B cell (primary cell): ENCODE results near the gene ACIN1. TPM values are rescaled to one million over a fixed set of nuclear protein-coding genes. Genes with fewer than 3 reads are reported as not detected.
A peak's percentile ranks its signal among the peaks of the same experiment; 100 is the strongest.

Experiments
- ATAC-seq: fragments of 200-7000 bp; cut with Tn5 transposase; one replicate; pipeline ENCODE4 v1.10.0; 2021; ENCODE audit warnings: low read depth, mild to moderate bottlenecking, moderate number of reproducible peaks, moderate library complexity
- CTCF ChIA-PET: fragments of 350-600 bp; sonication (Branson Sonifier 250); formaldehyde crosslinking; loops from one replicate; lab custom pipeline; 2021; ENCODE audit warnings: antibody characterized with exemption, inconsistent platforms; lab: Charles Lee
- POLR2A ChIA-PET: fragments of 350-600 bp; sonication (Branson Sonifier 250); formaldehyde crosslinking; loops from one replicate; lab custom pipeline; 2021; ENCODE audit warnings: antibody characterized with exemption; lab: Charles Lee
- DNase-seq: peaks from one replicate; pipeline ENCODE4 v3.0.0; 2013
- H2AFZ ChIP-seq: 2 replicates; pipeline ENCODE4 v1.6.1; 2012; ENCODE audit warnings: mild to moderate bottlenecking, low read depth, low read length; ENCODE audit not compliant: insufficient read depth, poor library complexity, severe bottlenecking
- H3K27ac ChIP-seq, 2 donors: 1 replicate in 1 of 2; 2 replicates in 1 of 2; pipeline ENCODE4 v1.5.1; 2012 to 2013; ENCODE audit warnings: low read length in 2 of 2, mild to moderate bottlenecking in 2 of 2, moderate library complexity in 1 of 2
- H3K27me3 ChIP-seq, 4 experiments: fragments of 200-600 bp in 1 of 4; sonication (generic) in 1 of 4; replicated peaks in 1 of 4; 1 replicate in 2 of 4; 2 replicates in 2 of 4; pipeline versions ENCODE4 v1.6.1 to v1.7.0; 2013 to 2016; ENCODE audit warnings: low read length in 3 of 4, mild to moderate bottlenecking in 2 of 4, mixed read lengths in 1 of 4, moderate library complexity in 1 of 4; ENCODE audit not compliant: insufficient read depth in 4 of 4, control insufficient read depth in 3 of 4; ENCODE audit errors: control extremely low read depth in 1 of 4
- H3K36me3 ChIP-seq, 2 experiments: replicated peaks in 1 of 2; 1 replicate in 1 of 2; 2 replicates in 1 of 2; pipeline versions ENCODE4 v1.6.1 to v1.7.1; 2013; ENCODE audit warnings: low read length in 1 of 2; ENCODE audit not compliant: insufficient read depth in 2 of 2, control insufficient read depth in 1 of 2; ENCODE audit errors: control extremely low read depth in 1 of 2, extremely low read depth in 1 of 2
- H3K4me1 ChIP-seq, 2 donors: fragments of 200-600 bp in 1 of 2; sonication (generic) in 1 of 2; 1 replicate in 1 of 2; 2 replicates in 1 of 2; pipeline versions ENCODE4 v1.5.1 to v1.6.1; 2013 to 2017; ENCODE audit warnings: low read length in 2 of 2; ENCODE audit not compliant: control insufficient read depth in 2 of 2, insufficient read depth in 2 of 2
- H3K4me2 ChIP-seq: replicated peaks from 2 replicates; pipeline ENCODE3; 2012; ENCODE audit warnings: mild to moderate bottlenecking, low read depth, low read length; ENCODE audit not compliant: poor library complexity, severe bottlenecking
- H3K4me3 ChIP-seq, 5 experiments: fragments of 200-600 bp in 1 of 5; sonication (generic) in 1 of 5; 1 replicate in 3 of 5; 2 replicates in 2 of 5; pipeline versions ENCODE4 v1.5.1 to v1.7.0; 2011 to 2016; ENCODE audit warnings: low read length in 4 of 5, mild to moderate bottlenecking in 4 of 5, low read depth in 2 of 5, control low read depth in 1 of 5, moderate library complexity in 1 of 5; ENCODE audit not compliant: insufficient read depth in 1 of 5; ENCODE audit errors: control extremely low read depth in 1 of 5, extremely low read depth in 1 of 5
- H3K79me2 ChIP-seq: fragments of 200-600 bp; sonication (generic); one replicate; pipeline ENCODE4 v1.6.0; 2016; ENCODE audit warnings: low read length; ENCODE audit not compliant: control insufficient read depth, insufficient read depth
- H3K9ac ChIP-seq: fragments of 200-600 bp; sonication (generic); 2 replicates; pipeline ENCODE4 v1.6.1; 2017; ENCODE audit warnings: mild to moderate bottlenecking, low read length, moderate library complexity
- H3K9me3 ChIP-seq, 3 donors: one replicate each; pipeline versions ENCODE4 v1.6.1 to v1.7.1; 2013; ENCODE audit warnings: low read length in 2 of 3; ENCODE audit not compliant: control insufficient read depth in 2 of 3, insufficient read depth in 1 of 3; ENCODE audit errors: control extremely low read depth in 1 of 3
- H4K20me1 ChIP-seq: 2 replicates; pipeline ENCODE4 v1.6.0; 2012; ENCODE audit warnings: mild to moderate bottlenecking, low read length; ENCODE audit not compliant: insufficient read depth, control insufficient read depth, poor library complexity, severe bottlenecking
- H3K27ac Mint-ChIP-seq: one replicate; pipeline ENCODE4 v1.8.0; 2021; ENCODE audit warnings: mixed read lengths
- H3K27me3 Mint-ChIP-seq: one replicate; pipeline ENCODE4 v1.8.0; 2021; ENCODE audit warnings: mixed read lengths
- H3K4me1 Mint-ChIP-seq: one replicate; pipeline ENCODE4 v1.8.0; 2021; ENCODE audit warnings: mixed read lengths
- H3K4me3 Mint-ChIP-seq: one replicate; pipeline ENCODE4 v1.8.0; 2021; ENCODE audit warnings: mixed read lengths
- H3K9me3 Mint-ChIP-seq: one replicate; pipeline ENCODE4 v1.8.0; 2022; ENCODE audit warnings: mixed read lengths; ENCODE audit not compliant: insufficient read depth
- CTCF ChIP-seq: fragments of 200-600 bp; IDR thresholded peaks from one replicate; pipeline ENCODE4 v1.8.0; 2022; ENCODE audit warnings: antibody characterized with exemption, mild to moderate bottlenecking
- EZH2 ChIP-seq: IDR thresholded peaks from 2 replicates; pipeline ENCODE4 v1.6.1; 2012; ENCODE audit warnings: borderline replicate concordance, low read depth, mild to moderate bottlenecking, moderate library complexity, low read length; ENCODE audit not compliant: insufficient read depth, poor library complexity, severe bottlenecking
- WGBS: methylation state at CpG from one replicate; pipeline ENCODE4 v1.1.5; 2013; ENCODE audit warnings: missing lambda C conversion rate; ENCODE audit not compliant: insufficient coverage; 5-methylcytosine and 5-hydroxymethylcytosine counted together
- intact Hi-C: fragments of 100-400 bp; cut with micrococcal nuclease; formaldehyde crosslinking; loops from one replicate; pipeline ENCODE4 v1.10.0; 2022
- polyA plus RNA-seq: library from polyadenylated mRNA; depleted of rRNA; stranded (reverse); fragments of >200 nt; gene quantifications from 2 replicates; pipeline ENCODE4 v1.2.3, GENCODE V29; 2012
- total RNA-seq, 2 donors: library from RNA; stranded (reverse); fragments of 120-200 nt in 1 of 2; gene quantifications; 1 replicate in 1 of 2; 2 replicates in 1 of 2; pipeline versions ENCODE4 v1.2.3 to v1.2.4, GENCODE V29; 2013 to 2022

ACIN1 gene
- total and polyA plus RNA-seq, 2 donors (not counting 1 experiment from before 2014, with no cell fraction given), result 178 to 359 TPM

- intact Hi-C loops, result no loop called here
- Mint-ChIP-seq H3K4me1 (no peaks in the 10 kb centered on the region), H3K9me3 (no peaks in the 10 kb centered on the region), H3K27me3 (no peaks in the 10 kb centered on the region), H3K27ac (no peak overlapping the region), H3K4me3 (no peak overlapping the region)
- Histone ChIP-seq H3K9me3 (no peaks in the 10 kb centered on the region), H3K27me3 (no peaks in the 10 kb centered on the region), H3K4me2 (no peak overlapping the region), H4K20me1 (peaks cover 41% of the 10 kb centered on the region), H2AFZ (no peak overlapping the region), H3K4me3 (no peak overlapping the region), H3K79me2 (peaks cover 23% of the 10 kb centered on the region), H3K27ac (no peak overlapping the region), H3K36me3 (peaks cover 21 to 87% of the 10 kb centered on the region in 2 experiments), H3K9ac (no peak overlapping the region), H3K4me1 (no peaks in the 10 kb centered on the region)
- POLR2A ChIA-PET, result no interaction called here
- ATAC-seq (no peak), DNase-seq (no peak)
- WGBS, result no CpG with 5 or more reads among the region's 1 CpG
- CTCF ChIA-PET, result interaction anchor here (0.9 to 2.2 kb wide), 4 partner anchors 9 to 565 kb away, joined by 3 to 8 read pairs (median 4); no protein-coding TSS in a partner anchor
- TF ChIP-seq CTCF (no peak), EZH2 (no peak)
These were observed 14.5 kb downstream of the ACIN1 start for GRCh38 chr14:23080474-23080873.

GRCh38 chr14:23079716-23080115 is 15.2 kb downstream of the ACIN1 start:
- CTCF ChIA-PET, result interaction anchor here (0.6 to 2.2 kb wide), 5 partner anchors 9 to 565 kb away, joined by 3 to 6 read pairs (median 3); partner anchors contain the start of gene CDH24
- Histone ChIP-seq H3K4me1 (no peaks in the 10 kb centered on the region), H2AFZ (no peak overlapping the region), H3K36me3 (peaks cover 23 to 84% of the 10 kb centered on the region in 2 experiments), H3K79me2 (peaks cover 26% of the 10 kb centered on the region), H3K9me3 (no peaks in the 10 kb centered on the region), H3K4me2 (no peak overlapping the region), H3K27me3 (no peaks in the 10 kb centered on the region), H4K20me1 (peaks cover 43% of the 10 kb centered on the region), H3K4me3 (no peak overlapping the region), H3K27ac (peak overlapping the region in 1 of 2 donors; percentile 4), H3K9ac (no peak overlapping the region)
- Mint-ChIP-seq H3K9me3 (no peaks in the 10 kb centered on the region), H3K4me3 (no peak overlapping the region), H3K4me1 (peaks cover 2% of the 10 kb centered on the region), H3K27me3 (no peaks in the 10 kb centered on the region), H3K27ac (no peak overlapping the region)
- intact Hi-C loops, result no loop called here
- DNase-seq, result no peak
- no peak for TF ChIP-seq EZH2
- no peak for TF ChIP-seq CTCF
- ATAC-seq, result no peak
- POLR2A ChIA-PET, result no interaction called here
- WGBS, result 100% methylated on average over 2 of the region's 2 CpGs
